Activated naive CD4-positive, alpha-beta T cell treated with anti-CD3 and anti-CD28 coated beads, Interleukin-2, amount 50 U/mL, for 72 hours (primary cell): ENCODE data around the gene KRTAP4-4. TPM values are rescaled to one million over a fixed set of nuclear protein-coding genes. Genes with fewer than 3 reads are reported as not detected.
"Not testable (repeated sequence)": the region's sequence is repeated elsewhere in the genome, so short reads cannot be mapped to it uniquely, and the experiment has no call there.

Experiments used
- ATAC-seq, 2 donors: fragments of 150-1000 bp; cut with Tn5 transposase; 2 replicates each; pipeline ENCODE4 v1.10.0; 2021; ENCODE audit warnings: mild to moderate bottlenecking in 2 of 2, moderate library complexity in 2 of 2
- DNase-seq, 2 donors: peaks; one replicate each; pipeline ENCODE4 v3.0.0; 2021 to 2022; ENCODE audit warnings: low spot score in 2 of 2
- H3K27ac Mint-ChIP-seq, 2 donors: one replicate each; pipeline ENCODE4 v1.8.0; 2022; ENCODE audit warnings: mild to moderate bottlenecking in 2 of 2, mixed read lengths in 2 of 2
- H3K36me3 Mint-ChIP-seq, 2 donors: one replicate each; pipeline ENCODE4 v1.8.0; 2022; ENCODE audit warnings: mixed read lengths in 2 of 2
- H3K9me3 Mint-ChIP-seq, 2 donors: one replicate each; pipeline ENCODE4 v1.8.0; 2022; ENCODE audit warnings: mixed read lengths in 2 of 2
- total RNA-seq, 2 donors: library from RNA; stranded (reverse); gene quantifications; one replicate each; pipeline ENCODE4 v1.2.3, GENCODE V29; 2022

Gene KRTAP4-4
- total RNA-seq, 2 donors from 2014 or later: not detected

GRCh38 chr17:41125064-41125463, 35.5 kb downstream of the KRTAP4-4 start:
- ATAC-seq: no peak
- peaks cover 0 to 9% of the 10 kb centered on the region in 2 donors for H3K36me3 Mint-ChIP-seq

DNA sequence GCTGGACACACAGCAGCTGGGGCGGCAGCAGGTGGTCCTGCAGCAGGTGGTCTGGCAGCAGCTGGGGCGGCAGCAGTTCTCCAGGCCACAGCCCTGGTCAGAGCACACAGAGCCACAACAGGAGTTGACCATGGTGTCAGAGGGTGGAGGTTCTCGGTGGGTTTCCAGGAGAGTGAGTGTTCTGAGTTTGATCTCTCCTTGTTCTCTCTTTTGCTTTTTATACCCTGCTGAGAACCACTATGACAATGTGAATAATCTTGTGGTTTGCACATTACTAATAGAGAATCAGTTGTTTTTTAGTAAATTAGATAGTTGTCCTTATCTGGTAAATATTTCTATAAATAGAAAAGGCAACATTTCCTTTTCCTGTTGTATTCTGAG, 36.6 kb downstream of the KRTAP4-4 start, which contains the start of gene KRTAP4-12:
Gene KRTAP4-12, minus strand, starts transcription at position 192 of the 381 bp plus-strand sequence. Its CDS starts 60 bp downstream, at position 132.
- not testable (repeated sequence) for H3K36me3 Mint-ChIP-seq, ATAC-seq, DNase-seq
- Mint-ChIP-seq H3K9me3 (peaks cover 10 to 18% of the 10 kb centered on the region in 2 donors), H3K27ac (peak within 1 kb of the TSS; percentile 41 to 73)

More at GRCh38 chr17:41125064-41125463, 35.5 kb downstream of the KRTAP4-4 start:
- Mint-ChIP-seq H3K27ac (no peak overlapping the region), H3K9me3 (peaks cover 10 to 20% of the 10 kb centered on the region in 2 donors)
- DNase-seq: no peak

GRCh38 chr17:41123292-41123990, 37.1 kb downstream of the KRTAP4-4 start:
- Mint-ChIP-seq H3K27ac (peak overlapping the region; percentile 41 to 73), H3K9me3 (peaks cover 10 to 15% of the 10 kb centered on the region in 2 donors)
- not testable (repeated sequence) for ATAC-seq, H3K36me3 Mint-ChIP-seq, DNase-seq

GRCh38 chr17:41121742-41122141, 38.8 kb downstream of the KRTAP4-4 start:
- H3K36me3 Mint-ChIP-seq: peaks cover 0 to 9% of the 10 kb centered on the region in 2 donors

GRCh38 chr17:41119696-41120690, 40.6 kb downstream of the KRTAP4-4 start:
- Mint-ChIP-seq H3K27ac (peak overlapping the region in 1 of 2 donors; percentile 81), H3K9me3 (peaks cover 8 to 10% of the 10 kb centered on the region in 2 donors)
- ATAC-seq, H3K36me3 Mint-ChIP-seq, DNase-seq: not testable (repeated sequence)

More at GRCh38 chr17:41121742-41122141, 38.8 kb downstream of the KRTAP4-4 start:
- Mint-ChIP-seq H3K9me3 (peaks cover 10 to 12% of the 10 kb centered on the region in 2 donors), H3K27ac (no peak overlapping the region)
- DNase-seq (no peak), ATAC-seq (no peak)

DNA sequence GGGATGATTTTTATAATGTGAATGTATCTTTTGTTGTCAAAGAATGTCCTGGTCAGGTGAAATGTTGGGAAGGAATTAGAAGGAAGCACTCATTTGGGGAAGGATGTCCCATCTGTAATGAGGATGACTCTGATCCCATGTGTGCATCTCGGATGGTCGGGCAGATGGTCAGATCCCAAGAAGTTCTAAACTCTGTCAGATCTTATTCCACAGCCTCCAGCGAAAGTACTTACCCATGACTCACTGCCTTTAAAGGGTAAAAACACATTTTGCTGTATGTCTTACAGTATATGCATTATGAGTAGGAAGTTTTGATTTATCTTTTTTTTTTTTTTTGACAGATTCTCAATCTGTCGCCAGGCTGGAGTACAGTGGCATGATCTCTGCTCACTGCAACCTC, 41.8 kb downstream of the KRTAP4-4 start:
- peaks cover 0 to 9% of the 10 kb centered on the region in 2 donors for H3K36me3 Mint-ChIP-seq
- no peak overlapping the region for H3K27ac Mint-ChIP-seq
- peaks cover 8 to 10% of the 10 kb centered on the region in 2 donors for H3K9me3 Mint-ChIP-seq
- ATAC-seq: no peak
- DNase-seq: no peak

- Mint-ChIP-seq H3K27ac (peak within 1 kb of the TSS in 1 of 2 donors; percentile 8), H3K9me3 (peaks cover 4 to 10% of the 10 kb centered on the region in 2 donors)
- not testable (repeated sequence) for ATAC-seq, H3K36me3 Mint-ChIP-seq, DNase-seq
These were observed 42.6 kb downstream of the KRTAP4-4 start, which contains the start of gene KRTAP4-11 for GRCh38 chr17:41117846-41118386. KRTAP4-11 (minus strand) TSS chr17:41118373; CDS start chr17:41118315, 58 bp downstream.

GRCh38 chr17:41116297-41116696, 44.3 kb downstream of the KRTAP4-4 start:
- Mint-ChIP-seq H3K36me3 (peaks cover 0 to 8% of the 10 kb centered on the region in 2 donors), H3K27ac (no peak overlapping the region), H3K9me3 (peaks cover 4 to 6% of the 10 kb centered on the region in 2 donors)
- no peak for DNase-seq
- no peak for ATAC-seq

- peaks cover 4 to 12% of the 10 kb centered on the region in 2 donors for H3K9me3 Mint-ChIP-seq
- H3K27ac Mint-ChIP-seq: no peak overlapping the region
- ATAC-seq (no peak), DNase-seq (no peak)
- H3K36me3 Mint-ChIP-seq: peaks cover 0 to 9% of the 10 kb centered on the region in 2 donors
These were observed 49.2 kb downstream of the KRTAP4-4 start for GRCh38 chr17:41111151-41111885.

Other genes starting within 250 kb of the KRTAP4-4 start
- gene KRT23, start 223.1 kb downstream of the KRTAP4-4 start, total RNA-seq: not detected
- not detected for gene KRT39, start 193.8 kb downstream of the KRTAP4-4 start, total RNA-seq
- gene KRT40, start 176.4 kb downstream of the KRTAP4-4 start, total RNA-seq: not detected
- gene KRTAP3-3, start 166.6 kb downstream of the KRTAP4-4 start, total RNA-seq: not detected
- gene KRTAP3-2, start 160.8 kb downstream of the KRTAP4-4 start, total RNA-seq: not detected
- not detected for gene KRTAP3-1, start 151.6 kb downstream of the KRTAP4-4 start, total RNA-seq
- not detected for gene KRTAP1-5, start 133.5 kb downstream of the KRTAP4-4 start, total RNA-seq
- gene KRTAP1-4, start 130.6 kb downstream of the KRTAP4-4 start, total RNA-seq: not detected
- not detected for gene KRTAP1-3, start 125.9 kb downstream of the KRTAP4-4 start, total RNA-seq
- gene KRTAP1-1, start 119.3 kb downstream of the KRTAP4-4 start, total RNA-seq: not detected
- gene KRTAP2-1, start 113.4 kb downstream of the KRTAP4-4 start, total RNA-seq: not detected
- not detected for gene KRTAP2-2, start 105.5 kb downstream of the KRTAP4-4 start, total RNA-seq
- gene KRTAP2-3, start 100.6 kb downstream of the KRTAP4-4 start, total RNA-seq: not detected
- gene KRTAP2-4, start 94.9 kb downstream of the KRTAP4-4 start, total RNA-seq: not detected
- not detected for gene KRTAP4-7, start 76.6 kb downstream of the KRTAP4-4 start, total RNA-seq
- gene KRTAP4-8, start 62.6 kb downstream of the KRTAP4-4 start, total RNA-seq: not detected
- not detected for gene KRTAP4-16, start 58.5 kb downstream of the KRTAP4-4 start, total RNA-seq
- gene KRTAP4-9, start 55.4 kb downstream of the KRTAP4-4 start, total RNA-seq: not detected
- not detected for gene KRTAP4-11, start 42.4 kb downstream of the KRTAP4-4 start, total RNA-seq
- gene KRTAP4-12, start 36.6 kb downstream of the KRTAP4-4 start, total RNA-seq: not detected
- not detected for gene KRTAP4-6, start 20.2 kb downstream of the KRTAP4-4 start, total RNA-seq
- gene KRTAP4-5, start 10.9 kb downstream of the KRTAP4-4 start, total RNA-seq: not detected
- not detected for gene KRTAP4-3, start 7.5 kb upstream of the KRTAP4-4 start, total RNA-seq
- gene KRTAP4-2, start 17.5 kb upstream of the KRTAP4-4 start, total RNA-seq: not detected
- not detected for gene KRTAP4-1, start 24.2 kb upstream of the KRTAP4-4 start, total RNA-seq
- gene KRTAP9-1, start 29.1 kb upstream of the KRTAP4-4 start, total RNA-seq: not detected
- not detected for gene KRTAP9-2, start 65.9 kb upstream of the KRTAP4-4 start, total RNA-seq
- not detected for gene KRTAP9-3, start 71.7 kb upstream of the KRTAP4-4 start, total RNA-seq
- gene KRTAP9-8, start 77.3 kb upstream of the KRTAP4-4 start, total RNA-seq: not detected
- not detected for gene KRTAP9-4, start 88.9 kb upstream of the KRTAP4-4 start, total RNA-seq
- not detected for gene KRTAP9-9, start 94.6 kb upstream of the KRTAP4-4 start, total RNA-seq
- gene KRTAP9-6, start 104.6 kb upstream of the KRTAP4-4 start, total RNA-seq: not detected
- gene KRTAP9-7, start 115.0 kb upstream of the KRTAP4-4 start, total RNA-seq: not detected
- gene KRTAP29-1, start 142.1 kb upstream of the KRTAP4-4 start, total RNA-seq: not detected
- gene KRTAP16-1, start 148.6 kb upstream of the KRTAP4-4 start, total RNA-seq: not detected
- gene KRTAP17-1, start 155.0 kb upstream of the KRTAP4-4 start, total RNA-seq: not detected
- gene KRT33A, start 190.1 kb upstream of the KRTAP4-4 start, total RNA-seq: not detected
- not detected for gene KRT33B, start 209.1 kb upstream of the KRTAP4-4 start, total RNA-seq
- not detected for gene KRT34, start 221.6 kb upstream of the KRTAP4-4 start, total RNA-seq
- not detected for gene KRT31, start 236.9 kb upstream of the KRTAP4-4 start, total RNA-seq